Suppressor macrophage treated with lipopolysaccharide for 4 hours (primary cell): ENCODE results near the gene SIX3.

ENCODE experiments used
- DNase-seq: peaks from one replicate; pipeline ENCODE4 v3.0.0-alpha.2; 2020

The SIX3 gene

GRCh38 chr2:44931198-44931780 is 10.2 kb upstream of the SIX3 start:
- DNase-seq = no peak

GRCh38 chr2:44932079-44932478 is 9.4 kb upstream of the SIX3 start:
- no peak for DNase-seq

GRCh38 chr2:44932564-44933392 is 8.7 kb upstream of the SIX3 start:
- no peak for DNase-seq

GRCh38 chr2:44933434-44933951 is 8.0 kb upstream of the SIX3 start:
- DNase-seq = no peak

- no peak for DNase-seq
Observed at GRCh38 chr2:44934038-44934982, 7.2 kb upstream of the SIX3 start.

GRCh38 chr2:44934983-44935728 is 6.3 kb upstream of the SIX3 start:
- no peak for DNase-seq

- DNase-seq = no peak
Observed at GRCh38 chr2:44935729-44936098, 5.8 kb upstream of the SIX3 start.

- DNase-seq = no peak
Observed at GRCh38 chr2:44936275-44936674, 5.2 kb upstream of the SIX3 start.

GRCh38 chr2:44936715-44937687 is 4.5 kb upstream of the SIX3 start:
- DNase-seq = no peak

GRCh38 chr2:44937688-44938240 is 3.7 kb upstream of the SIX3 start:
- DNase-seq = no peak

GRCh38 chr2:44938287-44939105 is 3.0 kb upstream of the SIX3 start:
- DNase-seq = no peak

GRCh38 chr2:44939106-44940048 is 2.1 kb upstream of the SIX3 start:
- no peak for DNase-seq

GRCh38 chr2:44940049-44940494 is 1.4 kb upstream of the SIX3 start:
- DNase-seq = no peak

- DNase-seq = no peak
Observed at GRCh38 chr2:44940732-44941464, 604 bp upstream of the SIX3 start.

GRCh38 chr2:44942304-44943030 is 965 bp downstream of the SIX3 start:
- no peak for DNase-seq

- no peak for DNase-seq
Observed at GRCh38 chr2:44943031-44943692, 1.7 kb downstream of the SIX3 start.

- DNase-seq = no peak
Observed at GRCh38 chr2:44943693-44944101, 2.2 kb downstream of the SIX3 start.
